GM12878 (cell line): ENCODE results near the gene RAD51B. TPM values are rescaled to one million over a fixed set of nuclear protein-coding genes. Genes with fewer than 3 reads are reported as not detected.

Experiments
- ATAC-seq: fragments of 200-7000 bp; cut with Tn5 transposase; 3 replicates; pipeline ENCODE4 v1.9.1; 2020; ENCODE audit warnings: mild to moderate bottlenecking, moderate library complexity
- BruUV-seq: library from RNA; stranded (reverse); fragments of 400-500 nt; replicated peaks from 2 replicates; lab custom pipeline; 2021; lab: Mats Ljungman, UMichigan
- CTCF ChIA-PET: fragments of 300-600 bp; sonication (Branson Sonifier 250); formaldehyde crosslinking; extraction: SDS; loops from one replicate; lab custom pipeline; 2021; ENCODE audit warnings: inconsistent platforms; lab: Yijun Ruan, JAX
- POLR2A ChIA-PET: fragments of 350-600 bp; formaldehyde crosslinking; extraction: SDS; loops from one replicate; lab custom pipeline; 2021; ENCODE audit warnings: inconsistent platforms; lab: Charles Lee
- RAD21 ChIA-PET: fragments of 300-600 bp; sonication (Branson Sonifier 250); formaldehyde crosslinking; loops from one replicate; lab custom pipeline; 2023; ENCODE audit warnings: antibody characterized with exemption; ENCODE audit not compliant: unreplicated experiment; lab: Charles Lee
- SMC1A ChIA-PET: fragments of 300-600 bp; sonication (Branson Sonifier 250); formaldehyde crosslinking; loops from one replicate; lab custom pipeline; 2023; ENCODE audit not compliant: unreplicated experiment, uncharacterized antibody; lab: Charles Lee
- DNase-seq: peaks from one replicate; pipeline ENCODE4 v3.0.0-alpha.2; 2011; ENCODE audit warnings: low read depth, low spot score
- FAIRE-seq: peaks from 3 replicates; lab custom pipeline; 2011; peaks lifted over from hg19 to GRCh38; lab: Jason Lieb, UNC
- H2AFZ ChIP-seq: 2 replicates; pipeline ENCODE4 v1.6.0; 2011; ENCODE audit warnings: low read depth, low read length, control low read depth; ENCODE audit not compliant: control insufficient read depth
- H3K27ac ChIP-seq: 2 replicates; pipeline ENCODE4 v1.5.1; 2011; ENCODE audit warnings: control low read depth; ENCODE audit not compliant: control insufficient read depth, insufficient read depth
- H3K27me3 ChIP-seq, 2 experiments: replicated peaks in 1 of 2; 2 replicates each; pipeline versions ENCODE4 v1.6.0 to v1.6.1; 2011; ENCODE audit warnings: low read length in 1 of 2; ENCODE audit not compliant: control insufficient read depth in 2 of 2, insufficient read depth in 2 of 2
- H3K36me3 ChIP-seq, 2 experiments: 2 replicates each; pipeline ENCODE4 v1.5.1; 2011; ENCODE audit warnings: low read length in 1 of 2; ENCODE audit not compliant: control insufficient read depth in 2 of 2, insufficient read depth in 2 of 2
- H3K4me1 ChIP-seq: 2 replicates; pipeline ENCODE4 v1.6.1; 2011; ENCODE audit warnings: mild to moderate bottlenecking, low read length, moderate library complexity, mixed read lengths; ENCODE audit not compliant: control insufficient read depth, insufficient read depth
- H3K4me2 ChIP-seq: 2 replicates; pipeline ENCODE4 v1.6.0; 2011; ENCODE audit warnings: control low read depth; ENCODE audit not compliant: control insufficient read depth, insufficient read depth
- H3K4me3 ChIP-seq: fragments of 200-600 bp; sonication (generic); 2 replicates; pipeline ENCODE4 v1.5.1; 2016
- H3K79me2 ChIP-seq: 2 replicates; pipeline ENCODE4 v1.6.0; 2011; ENCODE audit warnings: low read length; ENCODE audit not compliant: control insufficient read depth, insufficient read depth
- H3K9ac ChIP-seq: 2 replicates; pipeline ENCODE4 v1.8.0; 2011; ENCODE audit warnings: low read length, control low read depth, mixed read lengths; ENCODE audit not compliant: control insufficient read depth, insufficient read depth
- H3K9me3 ChIP-seq: replicated peaks from 3 replicates; pipeline ENCODE4 v1.5.1; 2011; ENCODE audit warnings: mild to moderate bottlenecking, low read length; ENCODE audit not compliant: control insufficient read depth, insufficient read depth
- H4K20me1 ChIP-seq: 2 replicates; pipeline ENCODE4 v1.6.0; 2011; ENCODE audit not compliant: control insufficient read depth, insufficient read depth
- BCL11A ChIP-seq: IDR thresholded peaks from 2 replicates; pipeline ENCODE4 v1.6.1; 2011; ENCODE audit warnings: low read depth, low read length
- DPF2 ChIP-seq: fragments of 450-650 bp; IDR thresholded peaks from 2 replicates; pipeline ENCODE4 v1.6.1; 2017; ENCODE audit warnings: mild to moderate bottlenecking
- FOXK2 ChIP-seq: fragments of 450-650 bp; IDR thresholded peaks from 2 replicates; pipeline ENCODE4 v1.6.1; 2017; ENCODE audit warnings: mild to moderate bottlenecking, moderate library complexity
- GABPA ChIP-seq: IDR thresholded peaks from 2 replicates; pipeline ENCODE4 v1.6.1; 2014; ENCODE audit warnings: antibody characterized with exemption, low read depth, mild to moderate bottlenecking, inconsistent platforms
- NFXL1 ChIP-seq: fragments of 450-650 bp; IDR thresholded peaks from 2 replicates; pipeline ENCODE4 v1.6.1; 2017; ENCODE audit warnings: antibody characterized with exemption, mild to moderate bottlenecking, borderline replicate concordance
- NFYB ChIP-seq: IDR thresholded peaks from 2 replicates; pipeline ENCODE4 v1.6.1; 2011; ENCODE audit warnings: low read depth, mild to moderate bottlenecking, low read length, improper control_type of control experiment, moderate library complexity; ENCODE audit not compliant: insufficient read depth
- NR2C2 ChIP-seq: IDR thresholded peaks from 2 replicates; pipeline ENCODE4 v1.6.1; 2011; ENCODE audit warnings: borderline replicate concordance, low read depth; ENCODE audit not compliant: control insufficient read depth, insufficient read length
- POU2F2 ChIP-seq: IDR thresholded peaks from 3 replicates; pipeline ENCODE4 v1.6.1; 2011; ENCODE audit warnings: low read depth, mild to moderate bottlenecking, low read length, borderline replicate concordance
- RELB ChIP-seq: fragments of 450-650 bp; IDR thresholded peaks from 2 replicates; pipeline ENCODE4 v1.6.1; 2017; ENCODE audit warnings: low read depth, mild to moderate bottlenecking, moderate library complexity
- SMARCA5 ChIP-seq: fragments of 450-650 bp; IDR thresholded peaks from 2 replicates; pipeline ENCODE4 v1.6.1; 2017; ENCODE audit warnings: mild to moderate bottlenecking
- SPI1 ChIP-seq: IDR thresholded peaks from 2 replicates; pipeline ENCODE4 v1.6.1; 2011; ENCODE audit warnings: low read depth, mild to moderate bottlenecking, low read length, moderate library complexity, borderline replicate concordance; ENCODE audit not compliant: insufficient read depth
- STAT3 ChIP-seq: IDR thresholded peaks from 2 replicates; pipeline ENCODE4 v1.6.1; 2011; ENCODE audit warnings: low read depth, low read length, improper control_type of control experiment
- TARDBP ChIP-seq: IDR thresholded peaks from 2 replicates; pipeline ENCODE4 v1.6.1; 2016; ENCODE audit warnings: borderline replicate concordance
- ZNF24 ChIP-seq: fragments of 450-650 bp; IDR thresholded peaks from 2 replicates; pipeline ENCODE4 v1.6.1; 2017; ENCODE audit warnings: antibody characterized with exemption, mild to moderate bottlenecking
- WGBS: methylation state at CpG from one replicate; pipeline ENCODE4 v1.1.6; 2016; ENCODE audit warnings: low lambda C conversion rate; ENCODE audit not compliant: insufficient replicate concordance, insufficient coverage; ENCODE audit errors: missing lambda C conversion rate; 5-methylcytosine and 5-hydroxymethylcytosine counted together
- in situ Hi-C: fragments of 300-500 bp; cut with MboI; formaldehyde crosslinking; loops from 9 replicates; pipeline ENCODE4 v1.14.3; 2018; ENCODE audit warnings: mixed read lengths
- intact Hi-C: fragments of 100-400 bp; cut with micrococcal nuclease; formaldehyde crosslinking; loops from one replicate; pipeline ENCODE4 v1.14.2; 2022; ENCODE audit not compliant: unreplicated experiment
- polyA plus RNA-seq, 11 experiments: library from polyadenylated mRNA; depleted of rRNA in 4 of 11; unstranded in 6 of 11; stranded (reverse) in 5 of 11; fragments of >200 nt; fragmentation: Nextera tagmentation in 4 of 11; fragmentation: Illumina TruSeq in 1 of 11; extraction: Ambion mirVana in 4 of 11; extraction: Trizol in 1 of 11; gene quantifications; 1 replicate in 1 of 11; 2 replicates in 10 of 11; pipeline versions ENCODE4 v1.2.1 to v1.2.3, GENCODE V29; 2011 to 2016; ENCODE audit warnings: inconsistent platforms in 2 of 11, missing spikeins in 2 of 11, low read depth in 1 of 11
- total RNA-seq, 4 experiments: library from RNA; depleted of rRNA in 3 of 4; stranded (reverse); fragments of >200 nt in 3 of 4; fragmentation: Illumina TruSeq in 1 of 4; extraction: Trizol in 1 of 4; gene quantifications; 2 replicates each; pipeline versions ENCODE4 v1.2.1 to v1.2.3, GENCODE V29; 2013 to 2021
- TF ChIP-seq, protein P1 (sequence below), 3 experiments: IDR thresholded peaks in 2 of 3; conservative IDR thresholded peaks in 1 of 3; 2 replicates each; pipeline ENCODE4 v1.5.1; 2011; ENCODE audit warnings: low read depth in 3 of 3, low read length in 3 of 3, mild to moderate bottlenecking in 3 of 3, control low read depth in 2 of 3, moderate library complexity in 2 of 3, inconsistent platforms in 1 of 3, mixed read lengths in 1 of 3; ENCODE audit not compliant: control insufficient read depth in 2 of 3, insufficient read depth in 1 of 3; ENCODE audit errors: extremely low read depth in 1 of 3
- TF ChIP-seq, protein P2 (sequence below): IDR thresholded peaks from 2 replicates; pipeline ENCODE4 v1.6.1; 2012; ENCODE audit warnings: mild to moderate bottlenecking, low read depth, low read length

Gene RAD51B
- total and polyA plus RNA-seq, 10 of the 15 experiments (the other 5 are each of a cell fraction or from before 2014, with no cell fraction given): 9.8 to 26.8 (median 21.3) TPM

DNA sequence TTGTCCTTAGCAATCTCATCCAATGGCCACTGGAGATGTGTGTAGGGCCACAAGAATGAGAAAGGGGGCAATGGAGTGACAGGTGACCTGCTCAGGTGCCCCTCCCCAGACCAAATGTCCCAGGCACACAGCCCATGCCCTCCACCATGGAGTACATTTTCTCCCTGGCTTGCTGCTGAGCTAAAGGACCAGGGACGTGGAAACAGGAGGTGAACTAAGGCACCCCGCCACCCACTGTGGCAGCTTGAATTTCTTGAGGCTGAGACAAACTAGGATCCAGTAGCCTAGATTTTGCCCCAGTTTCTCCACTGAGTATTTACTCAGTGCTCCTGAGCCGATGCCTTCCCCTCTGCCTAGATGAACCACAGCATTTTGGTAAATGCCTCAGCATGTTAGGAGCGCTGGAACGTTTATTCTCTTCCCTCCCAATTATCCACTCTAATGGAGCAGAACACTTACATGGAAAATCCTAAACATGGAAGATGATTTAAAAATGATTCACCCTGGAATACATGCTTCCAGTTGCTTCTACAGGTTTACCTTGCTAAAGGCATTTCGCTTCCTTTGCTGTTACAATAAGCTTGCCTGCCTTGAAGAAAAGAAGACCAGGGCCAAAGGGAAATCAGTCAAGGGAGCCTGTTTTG, 775.3 kb downstream of the RAD51B start (continued):
- TF ChIP-seq TARDBP: no peak
- TF ChIP-seq, protein P1, sequence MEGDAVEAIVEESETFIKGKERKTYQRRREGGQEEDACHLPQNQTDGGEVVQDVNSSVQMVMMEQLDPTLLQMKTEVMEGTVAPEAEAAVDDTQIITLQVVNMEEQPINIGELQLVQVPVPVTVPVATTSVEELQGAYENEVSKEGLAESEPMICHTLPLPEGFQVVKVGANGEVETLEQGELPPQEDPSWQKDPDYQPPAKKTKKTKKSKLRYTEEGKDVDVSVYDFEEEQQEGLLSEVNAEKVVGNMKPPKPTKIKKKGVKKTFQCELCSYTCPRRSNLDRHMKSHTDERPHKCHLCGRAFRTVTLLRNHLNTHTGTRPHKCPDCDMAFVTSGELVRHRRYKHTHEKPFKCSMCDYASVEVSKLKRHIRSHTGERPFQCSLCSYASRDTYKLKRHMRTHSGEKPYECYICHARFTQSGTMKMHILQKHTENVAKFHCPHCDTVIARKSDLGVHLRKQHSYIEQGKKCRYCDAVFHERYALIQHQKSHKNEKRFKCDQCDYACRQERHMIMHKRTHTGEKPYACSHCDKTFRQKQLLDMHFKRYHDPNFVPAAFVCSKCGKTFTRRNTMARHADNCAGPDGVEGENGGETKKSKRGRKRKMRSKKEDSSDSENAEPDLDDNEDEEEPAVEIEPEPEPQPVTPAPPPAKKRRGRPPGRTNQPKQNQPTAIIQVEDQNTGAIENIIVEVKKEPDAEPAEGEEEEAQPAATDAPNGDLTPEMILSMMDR (IDR thresholded peaks at IDR 0.05 in 2 of 3, conservative IDR thresholded peaks at IDR 0.05 in 1 of 3; ENCODE audit: control insufficient read depth in 2 of 3, extremely low read depth in 1 of 3, insufficient read depth in 1 of 3, low read depth in 3 of 3, low read length in 3 of 3): no peak
- TF ChIP-seq ZNF24: no peak
- no peak for TF ChIP-seq FOXK2

DNA sequence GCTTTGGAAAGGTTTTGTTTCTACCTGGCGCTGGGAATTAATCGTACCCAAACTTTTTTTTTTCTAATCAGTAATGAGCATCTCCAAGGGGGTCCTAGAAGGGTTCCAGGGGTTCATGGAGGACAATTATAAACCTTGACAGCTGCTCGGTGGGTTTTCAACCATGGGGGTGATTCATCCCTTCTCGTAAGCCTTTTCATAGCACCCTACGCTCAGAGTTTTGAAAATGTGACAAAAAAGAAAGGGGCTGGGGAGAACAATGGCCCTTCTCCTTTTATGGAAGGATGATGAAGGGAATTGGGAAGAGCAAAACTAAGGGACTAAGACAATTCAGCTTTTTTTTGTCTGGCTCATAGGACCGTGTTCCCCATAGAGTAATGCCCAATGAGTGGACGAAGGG, 776.6 kb downstream of the RAD51B start:
- SMC1A ChIA-PET: interaction anchor here (0.5 kb wide), 1 partner anchor 1540 kb away, joined by 3 read pairs; no protein-coding TSS in a partner anchor
- Histone ChIP-seq H3K4me3 (no peak overlapping the region), H3K4me1 (no peaks in the 10 kb centered on the region), H2AFZ (no peak overlapping the region), H4K20me1 (no peaks in the 10 kb centered on the region), H3K9me3 (no peaks in the 10 kb centered on the region; the same call in 2 of the 3 replicates), H3K79me2 (no peaks in the 10 kb centered on the region), H3K27me3 (no peaks in the 10 kb centered on the region), H3K36me3 (no peaks in the 10 kb centered on the region), H3K9ac (no peak overlapping the region), H3K4me2 (no peak overlapping the region), H3K27ac (no peak overlapping the region)
- in situ Hi-C loops: no loop called here
- POLR2A ChIA-PET: no interaction called here
- ATAC-seq (no peak), DNase-seq (no peak), FAIRE-seq (no peak)
- WGBS: 78% methylated on average over 7 of the region's 7 CpGs
- no TSS peak for BruUV-seq
- intact Hi-C loops: no loop called here
- TF ChIP-seq GABPA (no peak), RELB (no peak), NR2C2 (no peak), FOXK2 (no peak), POU2F2 (no peak), NFYB (no peak), SPI1 (no peak), STAT3 (no peak), NFXL1 (no peak), BCL11A (no peak), DPF2 (no peak), SMARCA5 (no peak)
- TF ChIP-seq, protein P2, sequence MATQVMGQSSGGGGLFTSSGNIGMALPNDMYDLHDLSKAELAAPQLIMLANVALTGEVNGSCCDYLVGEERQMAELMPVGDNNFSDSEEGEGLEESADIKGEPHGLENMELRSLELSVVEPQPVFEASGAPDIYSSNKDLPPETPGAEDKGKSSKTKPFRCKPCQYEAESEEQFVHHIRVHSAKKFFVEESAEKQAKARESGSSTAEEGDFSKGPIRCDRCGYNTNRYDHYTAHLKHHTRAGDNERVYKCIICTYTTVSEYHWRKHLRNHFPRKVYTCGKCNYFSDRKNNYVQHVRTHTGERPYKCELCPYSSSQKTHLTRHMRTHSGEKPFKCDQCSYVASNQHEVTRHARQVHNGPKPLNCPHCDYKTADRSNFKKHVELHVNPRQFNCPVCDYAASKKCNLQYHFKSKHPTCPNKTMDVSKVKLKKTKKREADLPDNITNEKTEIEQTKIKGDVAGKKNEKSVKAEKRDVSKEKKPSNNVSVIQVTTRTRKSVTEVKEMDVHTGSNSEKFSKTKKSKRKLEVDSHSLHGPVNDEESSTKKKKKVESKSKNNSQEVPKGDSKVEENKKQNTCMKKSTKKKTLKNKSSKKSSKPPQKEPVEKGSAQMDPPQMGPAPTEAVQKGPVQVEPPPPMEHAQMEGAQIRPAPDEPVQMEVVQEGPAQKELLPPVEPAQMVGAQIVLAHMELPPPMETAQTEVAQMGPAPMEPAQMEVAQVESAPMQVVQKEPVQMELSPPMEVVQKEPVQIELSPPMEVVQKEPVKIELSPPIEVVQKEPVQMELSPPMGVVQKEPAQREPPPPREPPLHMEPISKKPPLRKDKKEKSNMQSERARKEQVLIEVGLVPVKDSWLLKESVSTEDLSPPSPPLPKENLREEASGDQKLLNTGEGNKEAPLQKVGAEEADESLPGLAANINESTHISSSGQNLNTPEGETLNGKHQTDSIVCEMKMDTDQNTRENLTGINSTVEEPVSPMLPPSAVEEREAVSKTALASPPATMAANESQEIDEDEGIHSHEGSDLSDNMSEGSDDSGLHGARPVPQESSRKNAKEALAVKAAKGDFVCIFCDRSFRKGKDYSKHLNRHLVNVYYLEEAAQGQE: no peak
- CTCF ChIA-PET: interaction anchor here (0.6 kb wide), 1 partner anchor 1844 kb away, joined by 3 read pairs; no protein-coding TSS in a partner anchor
- RAD21 ChIA-PET: no interaction called here
